H1 (cell line): ENCODE results near the gene ACVRL1. TPM values are rescaled to one million over a fixed set of nuclear protein-coding genes. Genes with fewer than 3 reads are reported as not detected.

Experiments used
- CHD1 ChIP-seq: IDR thresholded peaks from 2 replicates; pipeline ENCODE4 v1.6.1; 2012; ENCODE audit warnings: low read depth, low read length, improper control_type of control experiment
- GTF2F1 ChIP-seq: IDR thresholded peaks from 2 replicates; pipeline ENCODE4 v1.6.1; 2012; ENCODE audit warnings: low read depth, low read length, improper control_type of control experiment, borderline replicate concordance
- KDM1A ChIP-seq: fragments of 200-600, 300-600 bp; sonication (generic); IDR thresholded peaks from 2 replicates; pipeline ENCODE4 v1.7.1; 2016; ENCODE audit warnings: mild to moderate bottlenecking, low read length, borderline replicate concordance
- TAF1 ChIP-seq: IDR thresholded peaks from 2 replicates; pipeline ENCODE4 v1.6.1; 2011; ENCODE audit warnings: mild to moderate bottlenecking, low read depth, low read length
- polyA plus RNA-seq, 7 experiments: library from polyadenylated mRNA; depleted of rRNA in 3 of 7; stranded (reverse) in 5 of 7; unstranded in 2 of 7; fragments of >200 nt in 5 of 7; fragments of 200-250 nt in 2 of 7; gene quantifications; 1 replicate in 5 of 7; 2 replicates in 1 of 7; 4 replicates in 1 of 7; pipeline versions ENCODE4 v1.2.1 to v1.2.3, GENCODE V29; 2011 to 2013; ENCODE audit warnings: missing spikeins in 2 of 7, mixed read lengths in 2 of 7
- total RNA-seq: library from RNA; stranded (reverse); fragmentation: NEBNext Ultra II Directional; extraction: Animal tissue kit (Norgen Biotek cat#: 25700); gene quantifications from 2 replicates; pipeline ENCODE4 v1.2.1, GENCODE V29; 2021
- TF ChIP-seq, protein P1 (sequence below): fragments of 300-600 bp; sonication (generic); IDR thresholded peaks from 2 replicates; pipeline ENCODE4 v1.7.1; 2012; ENCODE audit warnings: low read length, moderate library complexity, mild to moderate bottlenecking, inconsistent platforms; ENCODE audit not compliant: insufficient replicate concordance

The ACVRL1 gene
- total and polyA plus RNA-seq, 2 of the 8 experiments (the other 6 are each of a cell fraction or from before 2014, with no cell fraction given): 0.09 to 0.35 TPM

DNA sequence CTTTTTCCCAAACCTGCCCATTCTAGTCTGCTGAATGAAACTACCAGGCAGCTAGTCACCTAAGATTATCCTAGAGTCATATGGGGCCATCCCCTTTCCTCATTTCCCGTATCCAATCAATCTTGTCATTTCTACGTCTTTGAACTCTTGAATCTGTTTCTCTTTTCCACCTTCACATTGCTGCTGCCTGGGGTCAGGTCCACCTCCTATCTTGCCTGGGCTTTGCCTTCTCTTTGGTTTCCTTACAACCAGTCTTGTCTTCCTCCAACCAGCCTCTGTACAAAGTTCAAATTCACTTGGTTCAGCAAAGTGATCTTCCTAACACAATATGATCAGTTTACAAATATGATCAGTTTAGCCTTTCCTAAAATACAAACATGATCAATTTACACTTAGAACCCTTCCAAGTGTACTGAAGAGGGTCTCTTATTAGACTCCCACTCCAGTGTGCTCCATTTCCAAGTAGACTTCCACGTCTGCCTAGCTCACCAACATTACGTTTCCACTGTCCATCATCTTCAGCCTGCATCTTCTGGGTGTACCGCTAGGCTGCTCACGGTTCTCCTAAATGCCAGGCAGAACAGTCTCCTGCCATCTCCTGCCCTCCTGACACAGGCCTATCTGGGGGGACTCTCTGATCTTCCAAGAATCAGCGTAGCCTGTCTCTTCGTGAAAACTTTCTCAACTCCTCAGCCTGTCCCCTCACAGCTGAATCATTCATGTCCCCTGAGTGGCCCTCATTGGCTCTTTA lies 40.1 kb downstream of the ACVRL1 start (continued):
- TF ChIP-seq, protein P1, sequence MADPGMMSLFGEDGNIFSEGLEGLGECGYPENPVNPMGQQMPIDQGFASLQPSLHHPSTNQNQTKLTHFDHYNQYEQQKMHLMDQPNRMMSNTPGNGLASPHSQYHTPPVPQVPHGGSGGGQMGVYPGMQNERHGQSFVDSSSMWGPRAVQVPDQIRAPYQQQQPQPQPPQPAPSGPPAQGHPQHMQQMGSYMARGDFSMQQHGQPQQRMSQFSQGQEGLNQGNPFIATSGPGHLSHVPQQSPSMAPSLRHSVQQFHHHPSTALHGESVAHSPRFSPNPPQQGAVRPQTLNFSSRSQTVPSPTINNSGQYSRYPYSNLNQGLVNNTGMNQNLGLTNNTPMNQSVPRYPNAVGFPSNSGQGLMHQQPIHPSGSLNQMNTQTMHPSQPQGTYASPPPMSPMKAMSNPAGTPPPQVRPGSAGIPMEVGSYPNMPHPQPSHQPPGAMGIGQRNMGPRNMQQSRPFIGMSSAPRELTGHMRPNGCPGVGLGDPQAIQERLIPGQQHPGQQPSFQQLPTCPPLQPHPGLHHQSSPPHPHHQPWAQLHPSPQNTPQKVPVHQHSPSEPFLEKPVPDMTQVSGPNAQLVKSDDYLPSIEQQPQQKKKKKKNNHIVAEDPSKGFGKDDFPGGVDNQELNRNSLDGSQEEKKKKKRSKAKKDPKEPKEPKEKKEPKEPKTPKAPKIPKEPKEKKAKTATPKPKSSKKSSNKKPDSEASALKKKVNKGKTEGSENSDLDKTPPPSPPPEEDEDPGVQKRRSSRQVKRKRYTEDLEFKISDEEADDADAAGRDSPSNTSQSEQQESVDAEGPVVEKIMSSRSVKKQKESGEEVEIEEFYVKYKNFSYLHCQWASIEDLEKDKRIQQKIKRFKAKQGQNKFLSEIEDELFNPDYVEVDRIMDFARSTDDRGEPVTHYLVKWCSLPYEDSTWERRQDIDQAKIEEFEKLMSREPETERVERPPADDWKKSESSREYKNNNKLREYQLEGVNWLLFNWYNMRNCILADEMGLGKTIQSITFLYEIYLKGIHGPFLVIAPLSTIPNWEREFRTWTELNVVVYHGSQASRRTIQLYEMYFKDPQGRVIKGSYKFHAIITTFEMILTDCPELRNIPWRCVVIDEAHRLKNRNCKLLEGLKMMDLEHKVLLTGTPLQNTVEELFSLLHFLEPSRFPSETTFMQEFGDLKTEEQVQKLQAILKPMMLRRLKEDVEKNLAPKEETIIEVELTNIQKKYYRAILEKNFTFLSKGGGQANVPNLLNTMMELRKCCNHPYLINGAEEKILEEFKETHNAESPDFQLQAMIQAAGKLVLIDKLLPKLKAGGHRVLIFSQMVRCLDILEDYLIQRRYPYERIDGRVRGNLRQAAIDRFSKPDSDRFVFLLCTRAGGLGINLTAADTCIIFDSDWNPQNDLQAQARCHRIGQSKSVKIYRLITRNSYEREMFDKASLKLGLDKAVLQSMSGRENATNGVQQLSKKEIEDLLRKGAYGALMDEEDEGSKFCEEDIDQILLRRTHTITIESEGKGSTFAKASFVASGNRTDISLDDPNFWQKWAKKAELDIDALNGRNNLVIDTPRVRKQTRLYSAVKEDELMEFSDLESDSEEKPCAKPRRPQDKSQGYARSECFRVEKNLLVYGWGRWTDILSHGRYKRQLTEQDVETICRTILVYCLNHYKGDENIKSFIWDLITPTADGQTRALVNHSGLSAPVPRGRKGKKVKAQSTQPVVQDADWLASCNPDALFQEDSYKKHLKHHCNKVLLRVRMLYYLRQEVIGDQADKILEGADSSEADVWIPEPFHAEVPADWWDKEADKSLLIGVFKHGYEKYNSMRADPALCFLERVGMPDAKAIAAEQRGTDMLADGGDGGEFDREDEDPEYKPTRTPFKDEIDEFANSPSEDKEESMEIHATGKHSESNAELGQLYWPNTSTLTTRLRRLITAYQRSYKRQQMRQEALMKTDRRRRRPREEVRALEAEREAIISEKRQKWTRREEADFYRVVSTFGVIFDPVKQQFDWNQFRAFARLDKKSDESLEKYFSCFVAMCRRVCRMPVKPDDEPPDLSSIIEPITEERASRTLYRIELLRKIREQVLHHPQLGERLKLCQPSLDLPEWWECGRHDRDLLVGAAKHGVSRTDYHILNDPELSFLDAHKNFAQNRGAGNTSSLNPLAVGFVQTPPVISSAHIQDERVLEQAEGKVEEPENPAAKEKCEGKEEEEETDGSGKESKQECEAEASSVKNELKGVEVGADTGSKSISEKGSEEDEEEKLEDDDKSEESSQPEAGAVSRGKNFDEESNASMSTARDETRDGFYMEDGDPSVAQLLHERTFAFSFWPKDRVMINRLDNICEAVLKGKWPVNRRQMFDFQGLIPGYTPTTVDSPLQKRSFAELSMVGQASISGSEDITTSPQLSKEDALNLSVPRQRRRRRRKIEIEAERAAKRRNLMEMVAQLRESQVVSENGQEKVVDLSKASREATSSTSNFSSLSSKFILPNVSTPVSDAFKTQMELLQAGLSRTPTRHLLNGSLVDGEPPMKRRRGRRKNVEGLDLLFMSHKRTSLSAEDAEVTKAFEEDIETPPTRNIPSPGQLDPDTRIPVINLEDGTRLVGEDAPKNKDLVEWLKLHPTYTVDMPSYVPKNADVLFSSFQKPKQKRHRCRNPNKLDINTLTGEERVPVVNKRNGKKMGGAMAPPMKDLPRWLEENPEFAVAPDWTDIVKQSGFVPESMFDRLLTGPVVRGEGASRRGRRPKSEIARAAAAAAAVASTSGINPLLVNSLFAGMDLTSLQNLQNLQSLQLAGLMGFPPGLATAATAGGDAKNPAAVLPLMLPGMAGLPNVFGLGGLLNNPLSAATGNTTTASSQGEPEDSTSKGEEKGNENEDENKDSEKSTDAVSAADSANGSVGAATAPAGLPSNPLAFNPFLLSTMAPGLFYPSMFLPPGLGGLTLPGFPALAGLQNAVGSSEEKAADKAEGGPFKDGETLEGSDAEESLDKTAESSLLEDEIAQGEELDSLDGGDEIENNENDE: no peak
- no peak for TF ChIP-seq CHD1
- TF ChIP-seq GTF2F1: no peak
- TF ChIP-seq TAF1: no peak
- TF ChIP-seq KDM1A: no peak
